ENCODE measurements around the gene SLC22A3.
"Not testable (repeated sequence)": the region's sequence is repeated elsewhere in the genome, so short reads cannot be mapped to it uniquely, and the experiment has no call there.

Gene SLC22A3, protein sequence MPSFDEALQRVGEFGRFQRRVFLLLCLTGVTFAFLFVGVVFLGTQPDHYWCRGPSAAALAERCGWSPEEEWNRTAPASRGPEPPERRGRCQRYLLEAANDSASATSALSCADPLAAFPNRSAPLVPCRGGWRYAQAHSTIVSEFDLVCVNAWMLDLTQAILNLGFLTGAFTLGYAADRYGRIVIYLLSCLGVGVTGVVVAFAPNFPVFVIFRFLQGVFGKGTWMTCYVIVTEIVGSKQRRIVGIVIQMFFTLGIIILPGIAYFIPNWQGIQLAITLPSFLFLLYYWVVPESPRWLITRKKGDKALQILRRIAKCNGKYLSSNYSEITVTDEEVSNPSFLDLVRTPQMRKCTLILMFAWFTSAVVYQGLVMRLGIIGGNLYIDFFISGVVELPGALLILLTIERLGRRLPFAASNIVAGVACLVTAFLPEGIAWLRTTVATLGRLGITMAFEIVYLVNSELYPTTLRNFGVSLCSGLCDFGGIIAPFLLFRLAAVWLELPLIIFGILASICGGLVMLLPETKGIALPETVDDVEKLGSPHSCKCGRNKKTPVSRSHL

DNA sequence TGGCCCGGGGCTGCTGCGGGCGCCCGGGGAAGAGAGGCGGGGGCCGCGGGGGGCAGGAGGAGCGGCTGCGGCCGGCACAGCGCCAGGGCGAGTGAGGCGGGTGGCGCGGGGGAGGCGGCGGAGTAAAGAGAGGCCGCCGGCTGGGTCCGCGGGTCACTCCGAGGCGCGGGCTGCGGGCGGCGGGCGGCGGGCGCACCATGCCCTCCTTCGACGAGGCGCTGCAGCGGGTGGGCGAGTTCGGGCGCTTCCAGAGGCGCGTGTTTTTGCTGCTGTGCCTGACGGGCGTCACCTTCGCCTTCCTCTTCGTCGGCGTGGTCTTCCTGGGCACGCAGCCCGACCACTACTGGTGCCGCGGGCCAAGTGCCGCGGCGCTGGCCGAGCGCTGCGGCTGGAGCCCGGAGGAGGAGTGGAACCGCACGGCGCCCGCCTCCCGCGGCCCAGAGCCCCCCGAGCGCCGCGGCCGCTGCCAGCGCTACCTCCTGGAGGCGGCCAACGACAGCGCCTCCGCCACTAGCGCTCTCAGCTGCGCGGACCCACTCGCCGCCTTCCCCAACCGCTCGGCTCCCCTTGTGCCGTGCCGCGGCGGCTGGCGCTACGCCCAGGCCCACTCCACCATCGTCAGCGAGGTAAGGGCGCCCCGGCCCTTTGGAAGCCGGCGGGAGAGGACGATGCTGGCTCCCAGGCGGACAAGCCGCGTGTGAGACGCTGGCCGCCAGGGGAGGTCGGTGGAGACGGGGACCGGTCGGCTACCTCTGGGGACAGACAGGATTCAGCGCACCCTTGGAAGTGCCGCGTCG lies at the start of gene SLC22A3:
Gene SLC22A3 (plus strand): TSS at position 156 of the 797 bp plus-strand sequence. CDS start 42 bp downstream, at position 198.
- no peak for DNase-seq (ENCODE audit: low read depth, low spot score)

- DNase-seq (ENCODE audit: low read depth, low spot score) = no peak
These were observed 48.6 kb upstream of the SLC22A3 start for GRCh38 chr6:160299559-160299958.

DNA sequence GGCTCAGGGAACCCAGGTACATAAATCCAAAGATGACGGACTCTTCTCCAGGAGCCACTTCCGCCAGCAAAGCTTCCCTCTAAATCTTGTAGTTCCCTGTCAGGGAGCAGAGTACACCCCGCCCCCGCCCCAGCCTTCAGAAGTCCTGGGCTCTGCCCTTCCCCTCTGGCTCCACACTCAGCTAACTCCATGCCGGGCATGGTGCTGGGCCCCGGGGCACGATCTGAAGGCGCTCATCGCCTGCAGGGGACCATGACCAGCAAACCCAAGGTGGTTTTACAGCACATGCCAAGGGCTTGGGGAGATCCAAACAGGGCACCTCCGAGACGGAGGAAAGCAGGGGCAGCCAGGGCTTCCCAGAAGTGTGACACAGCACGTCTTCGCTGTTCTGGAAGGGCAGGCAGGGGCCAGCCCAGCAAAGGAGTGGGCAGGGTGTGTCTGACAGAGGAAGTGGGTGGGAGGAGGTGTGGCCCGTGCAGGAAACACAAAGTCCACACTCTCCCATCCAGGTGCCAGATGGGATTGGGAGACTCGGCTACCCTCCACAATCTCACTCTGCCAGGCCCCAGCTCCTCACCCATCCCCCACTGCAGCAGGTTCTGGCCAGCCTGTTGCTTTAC lies 48.0 kb upstream of the SLC22A3 start:
- DNase-seq (ENCODE audit: low read depth, low spot score) = no peak

GRCh38 chr6:160301339-160301738 lies 46.8 kb upstream of the SLC22A3 start:
- DNase-seq (ENCODE audit: low read depth, low spot score) = no peak

DNA sequence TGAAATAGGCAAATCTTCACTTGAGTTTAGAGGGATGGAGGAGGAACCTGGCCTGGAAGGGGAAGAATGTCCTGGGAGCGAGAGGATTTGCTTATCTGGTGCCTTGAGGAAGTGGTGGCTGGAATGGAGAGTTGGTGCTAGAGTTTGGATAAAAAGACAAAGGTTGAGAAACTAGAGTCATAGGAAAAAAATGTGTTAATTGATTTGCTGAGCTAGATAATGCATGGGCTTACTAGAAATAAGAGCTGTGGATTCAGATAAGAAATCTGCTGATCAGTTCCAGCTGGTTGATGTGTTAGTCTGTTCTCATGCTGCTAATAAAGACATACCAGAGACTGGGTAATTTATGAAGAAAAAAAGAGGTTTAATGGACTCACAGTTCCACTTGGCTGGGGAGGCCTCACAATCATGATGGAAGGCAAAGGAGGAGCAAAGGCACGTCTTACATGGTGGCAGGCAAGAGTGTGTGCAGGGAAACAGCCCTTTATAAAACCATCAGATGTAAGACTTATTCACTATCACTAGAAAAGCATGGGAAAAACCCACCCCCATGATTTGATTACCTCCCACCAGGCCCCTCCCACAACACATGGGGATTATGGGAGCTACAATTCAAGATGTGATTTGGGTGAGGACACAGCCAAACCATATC lies 45.6 kb upstream of the SLC22A3 start:
- DNase-seq (ENCODE audit: low read depth, low spot score) = not testable (repeated sequence)

DNA sequence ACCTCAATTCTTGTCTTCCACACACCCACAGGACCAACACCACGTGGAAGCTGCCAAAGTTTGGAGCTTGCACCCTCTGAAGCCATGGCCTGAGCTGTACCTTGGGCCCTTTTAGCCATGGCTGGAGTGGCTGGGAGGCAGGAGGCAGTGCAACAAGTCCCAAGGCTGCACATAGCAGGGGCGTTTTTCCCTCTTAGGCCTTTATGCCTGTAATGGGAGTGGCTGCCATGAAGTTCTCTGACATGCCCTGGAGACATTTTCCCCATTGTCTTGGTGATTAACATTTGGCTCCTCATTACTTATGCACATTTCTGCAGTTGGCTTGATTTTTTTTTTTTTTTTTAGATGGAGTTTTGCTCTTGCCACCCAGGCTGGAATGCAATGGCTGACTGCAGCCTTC lies 44.4 kb upstream of the SLC22A3 start:
- DNase-seq (ENCODE audit: low read depth, low spot score) = no peak

DNA sequence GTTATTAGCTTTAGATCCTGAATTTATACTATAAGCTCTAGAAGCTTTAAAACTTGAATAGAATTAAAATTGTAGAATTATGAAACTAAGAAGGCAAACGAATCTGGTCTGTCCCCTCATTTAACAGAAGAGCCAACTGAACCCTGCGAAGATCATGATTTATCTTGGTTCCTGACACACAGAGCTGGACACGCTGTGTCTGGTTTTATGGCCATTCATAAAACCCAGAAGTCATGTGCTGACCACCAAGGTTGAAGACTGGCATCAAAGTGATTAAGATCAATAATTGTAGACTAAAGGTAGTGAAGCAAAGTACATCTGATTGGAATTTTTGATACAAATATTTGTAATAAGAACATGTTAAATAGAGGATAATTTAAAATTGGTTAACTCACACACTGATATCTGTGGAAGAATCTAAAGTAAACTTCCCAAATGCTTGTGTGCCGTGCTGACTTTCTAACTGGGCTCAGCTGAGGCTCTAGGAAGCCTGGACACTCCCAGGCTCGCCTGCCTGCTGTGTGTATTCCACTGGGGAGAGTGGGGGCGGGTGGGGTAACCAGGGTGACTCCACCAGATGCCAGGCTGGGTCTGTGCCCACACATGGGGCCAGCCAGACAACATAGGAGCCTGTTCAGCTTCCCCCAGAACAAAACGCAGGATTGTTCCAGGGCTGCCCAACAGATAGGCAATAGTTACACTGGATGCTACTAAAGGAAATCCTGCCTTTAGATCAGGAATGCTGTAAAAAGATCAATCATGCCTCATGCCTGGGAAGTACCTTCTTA lies 42.1 kb upstream of the SLC22A3 start:
- no peak for DNase-seq (ENCODE audit: low read depth, low spot score)

- no peak for DNase-seq (ENCODE audit: low read depth, low spot score)
These were observed 38.5 kb upstream of the SLC22A3 start for GRCh38 chr6:160309718-160310117.

GRCh38 chr6:160312900-160313299 lies 35.3 kb upstream of the SLC22A3 start:
- DNase-seq (ENCODE audit: low read depth, low spot score) = no peak

DNA sequence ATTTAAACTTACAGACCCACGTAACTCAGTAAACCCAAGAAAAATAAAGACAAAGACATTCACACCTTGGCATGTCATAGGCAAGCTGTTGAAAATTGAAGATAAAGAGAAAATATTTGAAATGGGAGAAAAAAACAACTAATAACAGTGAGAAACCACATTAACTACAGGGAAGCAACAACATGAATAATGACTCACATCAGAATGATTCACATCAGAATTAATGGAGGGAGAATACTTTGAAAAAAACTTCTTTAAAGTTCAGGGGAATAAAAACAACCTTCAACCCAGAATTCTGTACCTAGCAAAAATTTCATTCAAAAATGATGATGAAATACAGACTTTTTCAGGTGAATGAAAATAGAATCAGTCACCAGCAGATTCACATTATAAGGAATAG lies 32.9 kb upstream of the SLC22A3 start:
- no peak for DNase-seq (ENCODE audit: low read depth, low spot score)

DNA sequence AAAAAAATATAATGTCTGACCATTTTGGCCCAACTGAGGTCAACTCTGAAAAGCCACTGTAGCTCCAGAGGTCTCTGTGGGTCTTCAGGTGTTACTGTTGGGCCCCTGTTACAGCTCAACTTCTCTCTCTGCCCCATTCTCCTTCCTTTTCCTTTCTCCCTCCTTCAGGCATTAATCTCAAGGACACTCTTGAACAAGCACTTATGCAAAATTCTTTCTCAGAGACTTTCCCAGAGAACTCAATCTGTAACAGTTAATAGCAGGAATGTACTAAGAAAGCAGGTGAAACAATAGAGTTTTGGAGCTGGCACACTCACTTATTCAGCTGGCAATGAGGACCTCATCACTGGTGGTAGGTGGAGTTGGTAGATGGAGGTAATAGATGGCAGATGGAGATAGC lies 31.9 kb upstream of the SLC22A3 start:
- no peak for DNase-seq (ENCODE audit: low read depth, low spot score)

- no peak for DNase-seq (ENCODE audit: low read depth, low spot score)
These were observed 28.9 kb upstream of the SLC22A3 start for GRCh38 chr6:160319246-160319645.

- no peak for DNase-seq (ENCODE audit: low read depth, low spot score)
These were observed 26.3 kb upstream of the SLC22A3 start for GRCh38 chr6:160321729-160322505.

DNA sequence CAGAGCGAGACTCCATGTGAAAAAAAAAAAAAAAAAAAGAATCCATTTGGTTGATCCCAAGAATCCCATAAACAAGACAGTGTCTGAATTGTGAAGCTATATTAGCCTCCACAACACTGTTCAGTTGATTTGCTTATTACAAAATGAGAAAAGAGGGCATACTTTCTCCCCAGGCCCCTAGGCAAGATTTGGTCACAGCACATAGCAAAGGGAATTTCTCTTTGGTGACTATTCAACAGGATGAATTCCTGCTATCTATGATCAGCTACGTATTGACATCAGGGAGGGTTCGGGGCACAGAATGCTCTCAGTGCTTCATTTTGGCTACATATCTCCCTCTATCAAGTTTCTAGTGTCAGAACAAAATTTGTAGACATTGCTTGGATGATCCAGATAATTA lies 20.2 kb upstream of the SLC22A3 start:
- DNase-seq (ENCODE audit: low read depth, low spot score) = no peak

- DNase-seq (ENCODE audit: low read depth, low spot score) = no peak
These were observed 19.7 kb upstream of the SLC22A3 start for GRCh38 chr6:160328447-160328846.

GRCh38 chr6:160329188-160329587 lies 19.0 kb upstream of the SLC22A3 start:
- DNase-seq (ENCODE audit: low read depth, low spot score) = no peak

- DNase-seq (ENCODE audit: low read depth, low spot score) = no peak
These were observed 17.6 kb upstream of the SLC22A3 start for GRCh38 chr6:160330619-160331018.

GRCh38 chr6:160331204-160331603 lies 17.0 kb upstream of the SLC22A3 start:
- DNase-seq (ENCODE audit: low read depth, low spot score) = no peak

GRCh38 chr6:160331753-160332152 lies 16.4 kb upstream of the SLC22A3 start:
- DNase-seq (ENCODE audit: low read depth, low spot score) = no peak

DNA sequence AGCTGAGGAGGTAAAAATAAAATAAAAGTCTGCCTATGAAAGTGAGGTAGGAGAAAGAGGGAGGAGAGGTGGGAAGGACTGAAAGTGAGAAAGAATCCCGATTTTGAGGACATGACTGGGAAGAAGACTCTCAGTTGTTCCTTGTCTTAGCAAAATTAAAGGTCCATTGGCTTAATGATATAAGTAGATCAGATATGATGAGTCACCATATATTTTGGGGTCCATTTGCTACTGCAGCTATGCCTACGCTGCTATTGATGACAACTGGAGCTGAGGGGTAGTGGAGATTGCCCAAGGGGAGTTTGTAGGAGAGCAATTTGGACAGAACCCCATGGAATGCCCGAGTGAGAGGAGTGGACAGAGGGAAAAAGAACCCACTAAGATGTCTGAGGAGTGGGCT lies 15.1 kb upstream of the SLC22A3 start:
- DNase-seq (ENCODE audit: low read depth, low spot score) = no peak
